Mucosa of stomach (tissue), 1 donor: Measurements from ENCODE around the gene TCF15.
"Not testable (repeated sequence)": the region's sequence is repeated elsewhere in the genome, so short reads cannot be mapped to it uniquely, and the experiment has no call there.

Experiments
- H3K27me3 ChIP-seq: one replicate; pipeline ENCODE4 v1.7.0; 2013; ENCODE audit warnings: mild to moderate bottlenecking, low read length; ENCODE audit not compliant: control insufficient read depth, insufficient read depth
- H3K36me3 ChIP-seq: one replicate; pipeline ENCODE4 v1.7.0; 2013; ENCODE audit warnings: low read length; ENCODE audit not compliant: control insufficient read depth, insufficient read depth
- H3K4me1 ChIP-seq: one replicate; pipeline ENCODE4 v1.7.0; 2013; ENCODE audit warnings: mild to moderate bottlenecking, low read length; ENCODE audit not compliant: control insufficient read depth, insufficient read depth
- H3K4me3 ChIP-seq: one replicate; pipeline ENCODE4 v1.7.0; 2013; ENCODE audit warnings: low read length
- H3K9ac ChIP-seq: one replicate; pipeline ENCODE4 v1.7.0; 2013; ENCODE audit warnings: mild to moderate bottlenecking, low read length, moderate library complexity
- H3K9me3 ChIP-seq: one replicate; pipeline ENCODE4 v1.7.0; 2013; ENCODE audit warnings: mild to moderate bottlenecking, low read length, moderate library complexity; ENCODE audit not compliant: control insufficient read depth
- donor health status: Pancreatic carcinoma.

Gene TCF15

GRCh38 chr20:650281-650680 is 40.2 kb upstream of the TCF15 start:
- H3K4me3 ChIP-seq = no peak overlapping the region
- H3K9ac ChIP-seq = no peak overlapping the region
- H3K36me3 ChIP-seq = peaks cover 10% of the 10 kb centered on the region
- peaks cover 18% of the 10 kb centered on the region for H3K4me1 ChIP-seq
- no peaks in the 10 kb centered on the region for H3K27me3 ChIP-seq
- no peaks in the 10 kb centered on the region for H3K9me3 ChIP-seq

GRCh38 chr20:647479-648019 is 37.4 kb upstream of the TCF15 start:
- Histone ChIP-seq H3K9me3 (no peaks in the 10 kb centered on the region), H3K27me3 (peaks cover 8% of the 10 kb centered on the region), H3K4me3 (no peak overlapping the region), H3K36me3 (peaks cover 10% of the 10 kb centered on the region), H3K9ac (no peak overlapping the region), H3K4me1 (peaks cover 12% of the 10 kb centered on the region)

- Histone ChIP-seq H3K9ac (no peak overlapping the region), H3K27me3 (peaks cover 10% of the 10 kb centered on the region), H3K9me3 (no peaks in the 10 kb centered on the region), H3K36me3 (peaks cover 10% of the 10 kb centered on the region), H3K4me3 (no peak overlapping the region), H3K4me1 (peaks cover 6% of the 10 kb centered on the region)
These were observed 36.7 kb upstream of the TCF15 start for GRCh38 chr20:646868-647233.

- peaks cover 10% of the 10 kb centered on the region for H3K27me3 ChIP-seq
- H3K9me3 ChIP-seq = no peaks in the 10 kb centered on the region
- H3K4me3 ChIP-seq = no peak overlapping the region
- H3K9ac ChIP-seq = no peak overlapping the region
- H3K4me1 ChIP-seq = peaks cover 6% of the 10 kb centered on the region
- peaks cover 10% of the 10 kb centered on the region for H3K36me3 ChIP-seq
These were observed 36.2 kb upstream of the TCF15 start for GRCh38 chr20:646107-646867.

- peaks cover 10% of the 10 kb centered on the region for H3K27me3 ChIP-seq
- peaks cover 6% of the 10 kb centered on the region for H3K4me1 ChIP-seq
- peaks cover 10% of the 10 kb centered on the region for H3K36me3 ChIP-seq
- H3K9ac ChIP-seq = no peak overlapping the region
- H3K9me3 ChIP-seq = no peaks in the 10 kb centered on the region
- H3K4me3 ChIP-seq = no peak overlapping the region
These were observed 35.4 kb upstream of the TCF15 start for GRCh38 chr20:645318-646106.

GRCh38 chr20:644692-645317 is 34.7 kb upstream of the TCF15 start:
- peaks cover 6% of the 10 kb centered on the region for H3K4me1 ChIP-seq
- H3K27me3 ChIP-seq = peaks cover 10% of the 10 kb centered on the region
- no peaks in the 10 kb centered on the region for H3K9me3 ChIP-seq
- no peak overlapping the region for H3K4me3 ChIP-seq
- H3K36me3 ChIP-seq = peaks cover 10% of the 10 kb centered on the region
- no peak overlapping the region for H3K9ac ChIP-seq

GRCh38 chr20:642398-643174 is 32.5 kb upstream of the TCF15 start:
- Histone ChIP-seq H3K27me3 (peaks cover 10% of the 10 kb centered on the region), H3K4me1 (peaks cover 6% of the 10 kb centered on the region), H3K4me3 (no peak overlapping the region), H3K36me3 (no peaks in the 10 kb centered on the region), H3K9ac (no peak overlapping the region), H3K9me3 (no peaks in the 10 kb centered on the region)

- not testable (repeated sequence) for H3K9me3 ChIP-seq, H3K9ac ChIP-seq, H3K4me3 ChIP-seq, H3K27me3 ChIP-seq, H3K36me3 ChIP-seq, H3K4me1 ChIP-seq
These were observed 31.9 kb upstream of the TCF15 start for GRCh38 chr20:642013-642397.

- peaks cover 6% of the 10 kb centered on the region for H3K4me1 ChIP-seq
- no peak overlapping the region for H3K9ac ChIP-seq
- no peaks in the 10 kb centered on the region for H3K36me3 ChIP-seq
- no peak overlapping the region for H3K4me3 ChIP-seq
- H3K27me3 ChIP-seq = peaks cover 10% of the 10 kb centered on the region
- no peaks in the 10 kb centered on the region for H3K9me3 ChIP-seq
These were observed 31.4 kb upstream of the TCF15 start for GRCh38 chr20:641516-641875.

- peaks cover 6% of the 10 kb centered on the region for H3K4me1 ChIP-seq
- H3K9me3 ChIP-seq = no peaks in the 10 kb centered on the region
- H3K27me3 ChIP-seq = peaks cover 10% of the 10 kb centered on the region
- no peaks in the 10 kb centered on the region for H3K36me3 ChIP-seq
- H3K4me3 ChIP-seq = no peak overlapping the region
- no peak overlapping the region for H3K9ac ChIP-seq
These were observed 30.8 kb upstream of the TCF15 start for GRCh38 chr20:640674-641515.

GRCh38 chr20:638579-638978 is 28.5 kb upstream of the TCF15 start:
- no peaks in the 10 kb centered on the region for H3K9me3 ChIP-seq
- H3K27me3 ChIP-seq = peaks cover 14% of the 10 kb centered on the region
- H3K4me3 ChIP-seq = no peak overlapping the region

More at GRCh38 chr20:638579-638978, 28.5 kb upstream of the TCF15 start:
- H3K4me1 ChIP-seq = no peaks in the 10 kb centered on the region
- H3K36me3 ChIP-seq = no peaks in the 10 kb centered on the region
- no peak overlapping the region for H3K9ac ChIP-seq
